Measurements from ENCODE around the gene EYS.

EYS gene

GRCh38 chr6:64926051-64926450 is 781.0 kb downstream of the EYS start:
- no peak for DNase-seq

GRCh38 chr6:64920257-64920656 is 786.8 kb downstream of the EYS start:
- DNase-seq, result no peak

- DNase-seq, result no peak
Measured at GRCh38 chr6:64914124-64914523, 792.9 kb downstream of the EYS start.

GRCh38 chr6:64912966-64913365 is 794.1 kb downstream of the EYS start:
- DNase-seq, result no peak

GRCh38 chr6:64908104-64908503 is 798.9 kb downstream of the EYS start:
- no peak for DNase-seq

- no peak for DNase-seq
Measured at GRCh38 chr6:64904616-64905015, 802.4 kb downstream of the EYS start.

GRCh38 chr6:64902596-64902995 is 804.4 kb downstream of the EYS start:
- no peak for DNase-seq

GRCh38 chr6:64896939-64897338 is 810.1 kb downstream of the EYS start:
- peak; percentile 15 for DNase-seq

GRCh38 chr6:64895945-64896344 is 811.1 kb downstream of the EYS start:
- no peak for DNase-seq

GRCh38 chr6:64890609-64891008 is 816.4 kb downstream of the EYS start:
- DNase-seq, result no peak

- DNase-seq, result no peak
Measured at GRCh38 chr6:64889144-64889543, 817.9 kb downstream of the EYS start.

GRCh38 chr6:64874776-64875175 is 832.2 kb downstream of the EYS start:
- DNase-seq, result no peak

- DNase-seq, result no peak
Measured at GRCh38 chr6:64872633-64873032, 834.4 kb downstream of the EYS start.

GRCh38 chr6:64861039-64861651 is 845.9 kb downstream of the EYS start:
- DNase-seq, result no peak

- no peak for DNase-seq
Measured at GRCh38 chr6:64860203-64860602, 846.8 kb downstream of the EYS start.

GRCh38 chr6:64850121-64850520 is 856.9 kb downstream of the EYS start:
- DNase-seq, result no peak

GRCh38 chr6:64848467-64848866 is 858.6 kb downstream of the EYS start:
- no peak for DNase-seq

GRCh38 chr6:64847396-64847795 is 859.6 kb downstream of the EYS start:
- no peak for DNase-seq

GRCh38 chr6:64838726-64839125 is 868.3 kb downstream of the EYS start:
- no peak for DNase-seq

GRCh38 chr6:64831680-64832079 is 875.3 kb downstream of the EYS start:
- no peak for DNase-seq

GRCh38 chr6:64817525-64817924 is 889.5 kb downstream of the EYS start:
- DNase-seq, result no peak

- no peak for DNase-seq
Measured at GRCh38 chr6:64815718-64816117, 891.3 kb downstream of the EYS start.

- no peak for DNase-seq
Measured at GRCh38 chr6:64812138-64812537, 894.9 kb downstream of the EYS start.

- DNase-seq, result no peak
Measured at GRCh38 chr6:64811119-64811518, 895.9 kb downstream of the EYS start.

- no peak for DNase-seq
Measured at GRCh38 chr6:64807785-64808184, 899.2 kb downstream of the EYS start.
